BJ (cell line): ENCODE data around the gene TREH. TPM values are rescaled to one million over a fixed set of nuclear protein-coding genes. Genes with fewer than 3 reads are reported as not detected.

Experiments
- CTCF ChIA-PET: fragments of 350-600 bp; formaldehyde crosslinking; extraction: SDS; loops from one replicate; lab custom pipeline; 2021; ENCODE audit warnings: antibody characterized with exemption, inconsistent platforms; lab: Yijun Ruan, JAX
- POLR2A ChIA-PET: fragments of 300-600 bp; sonication (Branson Sonifier 250); formaldehyde crosslinking; extraction: SDS; loops from one replicate; lab custom pipeline; 2021; ENCODE audit warnings: antibody characterized with exemption; lab: Charles Lee
- DNase-seq: peaks from one replicate; pipeline ENCODE4 v3.0.0-alpha.2; 2011; ENCODE audit warnings: low read depth
- H3K27me3 ChIP-seq: 2 replicates; pipeline ENCODE4 v1.6.0; 2011; ENCODE audit warnings: low read length; ENCODE audit not compliant: control insufficient read depth, insufficient read depth
- H3K36me3 ChIP-seq: 2 replicates; pipeline ENCODE4 v1.5.1; 2011; ENCODE audit warnings: low read length; ENCODE audit not compliant: control insufficient read depth, insufficient read depth
- H3K4me3 ChIP-seq: 2 replicates; pipeline ENCODE4 v1.5.1; 2011; ENCODE audit warnings: low read depth, mild to moderate bottlenecking, control low read depth, low read length
- polyA plus RNA-seq: library from polyadenylated mRNA; depleted of rRNA; stranded (reverse); fragments of >200 nt; gene quantifications from 2 replicates; pipeline ENCODE4 v1.2.3, GENCODE V29; 2011
- TF ChIP-seq, protein P1 (sequence below): IDR thresholded peaks from 2 replicates; pipeline ENCODE4 v1.5.1; 2011; ENCODE audit warnings: low read depth, mild to moderate bottlenecking, control low read depth, inconsistent platforms, low read length, moderate library complexity; ENCODE audit not compliant: insufficient read depth

Gene TREH
- polyA plus RNA-seq, 1 experiment: not detected

DNA sequence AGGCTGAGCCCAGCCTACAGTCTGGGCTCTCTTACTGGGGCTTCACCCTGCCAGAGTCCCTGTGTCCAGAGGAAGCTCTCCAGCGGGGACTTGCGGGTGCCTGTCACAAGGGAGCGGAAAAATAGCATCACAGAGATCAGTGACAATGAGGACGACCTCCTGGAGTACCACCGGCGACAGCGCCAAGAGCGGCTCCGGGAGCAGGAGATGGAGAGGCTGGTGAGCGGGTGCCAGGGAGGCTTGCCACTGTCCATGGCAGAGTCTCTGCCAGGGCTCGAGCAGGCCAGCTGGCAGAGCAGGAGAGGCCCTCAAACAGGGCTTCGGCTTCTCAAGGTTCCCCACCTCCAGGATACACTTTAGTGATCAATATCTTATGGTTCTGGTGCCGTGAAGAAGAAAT lies 51.0 kb downstream of the TREH start:
- TF ChIP-seq, protein P1, sequence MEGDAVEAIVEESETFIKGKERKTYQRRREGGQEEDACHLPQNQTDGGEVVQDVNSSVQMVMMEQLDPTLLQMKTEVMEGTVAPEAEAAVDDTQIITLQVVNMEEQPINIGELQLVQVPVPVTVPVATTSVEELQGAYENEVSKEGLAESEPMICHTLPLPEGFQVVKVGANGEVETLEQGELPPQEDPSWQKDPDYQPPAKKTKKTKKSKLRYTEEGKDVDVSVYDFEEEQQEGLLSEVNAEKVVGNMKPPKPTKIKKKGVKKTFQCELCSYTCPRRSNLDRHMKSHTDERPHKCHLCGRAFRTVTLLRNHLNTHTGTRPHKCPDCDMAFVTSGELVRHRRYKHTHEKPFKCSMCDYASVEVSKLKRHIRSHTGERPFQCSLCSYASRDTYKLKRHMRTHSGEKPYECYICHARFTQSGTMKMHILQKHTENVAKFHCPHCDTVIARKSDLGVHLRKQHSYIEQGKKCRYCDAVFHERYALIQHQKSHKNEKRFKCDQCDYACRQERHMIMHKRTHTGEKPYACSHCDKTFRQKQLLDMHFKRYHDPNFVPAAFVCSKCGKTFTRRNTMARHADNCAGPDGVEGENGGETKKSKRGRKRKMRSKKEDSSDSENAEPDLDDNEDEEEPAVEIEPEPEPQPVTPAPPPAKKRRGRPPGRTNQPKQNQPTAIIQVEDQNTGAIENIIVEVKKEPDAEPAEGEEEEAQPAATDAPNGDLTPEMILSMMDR: no peak
- peaks cover 57% of the 10 kb centered on the region for H3K36me3 ChIP-seq
- CTCF ChIA-PET: interaction anchor here (1.2 to 1.4 kb wide), 3 partner anchors 21 to 61 kb away, joined by 3 to 5 read pairs (median 3); partner anchors contain the start of gene PHLDB1
- no peak for DNase-seq
- POLR2A ChIA-PET: no interaction called here
- H3K27me3 ChIP-seq: no peaks in the 10 kb centered on the region
- no peak overlapping the region for H3K4me3 ChIP-seq

DNA sequence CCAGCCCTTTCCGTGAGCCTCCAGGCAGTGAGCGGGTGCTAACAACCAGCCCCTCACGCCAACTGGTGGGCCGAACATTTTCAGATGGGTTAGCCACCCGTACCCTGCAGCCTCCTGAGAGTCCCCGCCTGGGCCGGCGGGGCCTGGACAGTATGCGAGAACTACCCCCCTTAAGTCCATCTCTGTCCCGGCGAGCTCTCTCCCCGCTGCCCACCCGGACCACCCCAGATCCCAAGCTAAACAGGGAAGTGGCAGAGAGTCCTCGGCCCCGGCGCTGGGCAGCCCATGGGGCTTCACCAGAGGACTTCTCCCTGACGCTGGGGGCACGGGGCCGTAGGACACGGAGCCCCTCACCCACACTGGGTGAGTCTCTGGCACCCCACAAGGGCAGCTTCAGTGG lies 51.4 kb downstream of the TREH start:
- no peaks in the 10 kb centered on the region for H3K27me3 ChIP-seq
- no peak overlapping the region for H3K4me3 ChIP-seq
- peaks cover 56% of the 10 kb centered on the region for H3K36me3 ChIP-seq
- TF ChIP-seq, protein P1: no peak
- POLR2A ChIA-PET: no interaction called here
- no peak for DNase-seq
- CTCF ChIA-PET: no interaction called here

GRCh38 chr11:118627566-118627965 lies 51.9 kb downstream of the TREH start:
- TF ChIP-seq, protein P1: no peak
- H3K36me3 ChIP-seq: peaks cover 55% of the 10 kb centered on the region
- no peak overlapping the region for H3K4me3 ChIP-seq
- ChIA-PET POLR2A (no interaction called here), CTCF (no interaction called here)
- H3K27me3 ChIP-seq: no peaks in the 10 kb centered on the region
- DNase-seq: no peak

- POLR2A ChIA-PET: no interaction called here
- no peak overlapping the region for H3K4me3 ChIP-seq
- CTCF ChIA-PET: no interaction called here
- peaks cover 41% of the 10 kb centered on the region for H3K36me3 ChIP-seq
- no peak for DNase-seq
- TF ChIP-seq, protein P1: no peak
- no peaks in the 10 kb centered on the region for H3K27me3 ChIP-seq
These were observed 53.5 kb downstream of the TREH start for GRCh38 chr11:118625976-118626375.

DNA sequence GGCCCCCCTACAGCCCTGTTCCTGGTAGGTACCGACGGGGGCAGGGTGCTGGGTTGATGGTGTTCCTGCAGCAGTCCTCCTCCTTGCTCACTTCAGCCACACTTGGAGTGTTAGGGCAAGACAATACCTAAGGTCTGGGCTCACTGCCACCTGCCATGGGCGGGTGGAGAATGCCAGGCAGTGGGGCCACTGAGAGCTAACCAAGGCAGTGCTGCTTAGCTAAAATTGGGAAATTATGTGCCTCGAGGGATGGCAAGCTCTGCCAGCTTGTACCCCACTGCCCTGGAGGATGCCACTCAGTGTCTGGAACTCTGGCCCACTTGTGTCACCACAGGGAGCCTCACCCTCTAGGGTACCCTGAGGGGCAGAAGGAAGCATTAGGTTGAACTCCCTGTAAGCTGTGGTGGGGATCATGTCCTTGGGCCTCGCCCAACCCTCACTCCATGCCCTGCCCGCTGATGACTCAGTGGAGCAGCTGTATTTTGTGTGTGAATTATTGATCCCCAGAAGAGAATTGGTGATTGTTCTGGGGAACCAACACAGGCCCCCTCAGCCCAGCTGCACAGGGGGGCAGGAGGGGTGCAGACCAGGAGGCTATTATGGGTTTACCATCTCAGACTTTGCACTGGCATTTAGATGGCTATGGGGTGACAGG lies 54.3 kb downstream of the TREH start:
- Histone ChIP-seq H3K27me3 (no peaks in the 10 kb centered on the region), H3K4me3 (no peak overlapping the region), H3K36me3 (peaks cover 41% of the 10 kb centered on the region)
- DNase-seq: no peak
- ChIA-PET CTCF (interaction anchor here (1.5 to 1.7 kb wide), 2 partner anchors 10 to 38 kb away, joined by 4 read pairs; no protein-coding TSS in a partner anchor), POLR2A (interaction anchor here (0.6 kb wide), 1 partner anchor 10 kb away, joined by 6 read pairs; no protein-coding TSS in a partner anchor)
- TF ChIP-seq, protein P1: no peak
